KBM-7 (cell line): Measurements from ENCODE around the gene NEDD9.

Source experiments
- DNase-seq: peaks from one replicate; pipeline ENCODE4 v3.0.0-alpha.2; 2015
- in situ Hi-C: fragments of 300-500 bp; cut with MboI; formaldehyde crosslinking; loops from 2 replicates; pipeline ENCODE4 v1.14.3; 2020; ENCODE audit warnings: low sequenced_read_pairs, low pct_unique_long_range_greater_than_20kb, mixed read lengths

The NEDD9 gene

GRCh38 chr6:11221623-11222384 is 10.7 kb downstream of the NEDD9 start:
- in situ Hi-C loops: no loop called here
- DNase-seq: no peak

DNA sequence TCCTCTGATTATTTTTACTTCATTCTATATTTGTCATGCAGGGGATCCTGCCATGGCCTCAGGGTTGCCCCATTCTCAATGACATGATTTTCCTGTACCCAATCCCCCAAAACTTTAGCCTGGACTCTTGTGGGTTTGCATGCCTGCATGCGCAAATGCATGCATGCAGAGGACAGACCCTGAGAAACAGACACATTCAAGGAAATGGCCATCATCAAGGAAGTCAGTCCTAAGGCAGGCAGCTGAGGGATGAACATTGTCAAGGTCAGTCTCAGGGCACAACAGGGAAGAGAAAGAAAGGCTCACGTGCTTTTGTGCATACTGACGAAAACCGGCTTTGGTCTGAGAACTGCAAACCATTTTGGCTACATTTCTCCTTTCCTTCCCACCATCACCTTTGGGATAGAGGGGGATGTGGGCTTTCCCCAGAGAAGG is 13.1 kb downstream of the NEDD9 start:
- no peak for DNase-seq
- in situ Hi-C loops: no loop called here

GRCh38 chr6:11218538-11219399 is 13.7 kb downstream of the NEDD9 start:
- no peak for DNase-seq
- in situ Hi-C loops: no loop called here

- in situ Hi-C loops: no loop called here
Observed at GRCh38 chr6:11218102-11218442, 14.4 kb downstream of the NEDD9 start.

DNA sequence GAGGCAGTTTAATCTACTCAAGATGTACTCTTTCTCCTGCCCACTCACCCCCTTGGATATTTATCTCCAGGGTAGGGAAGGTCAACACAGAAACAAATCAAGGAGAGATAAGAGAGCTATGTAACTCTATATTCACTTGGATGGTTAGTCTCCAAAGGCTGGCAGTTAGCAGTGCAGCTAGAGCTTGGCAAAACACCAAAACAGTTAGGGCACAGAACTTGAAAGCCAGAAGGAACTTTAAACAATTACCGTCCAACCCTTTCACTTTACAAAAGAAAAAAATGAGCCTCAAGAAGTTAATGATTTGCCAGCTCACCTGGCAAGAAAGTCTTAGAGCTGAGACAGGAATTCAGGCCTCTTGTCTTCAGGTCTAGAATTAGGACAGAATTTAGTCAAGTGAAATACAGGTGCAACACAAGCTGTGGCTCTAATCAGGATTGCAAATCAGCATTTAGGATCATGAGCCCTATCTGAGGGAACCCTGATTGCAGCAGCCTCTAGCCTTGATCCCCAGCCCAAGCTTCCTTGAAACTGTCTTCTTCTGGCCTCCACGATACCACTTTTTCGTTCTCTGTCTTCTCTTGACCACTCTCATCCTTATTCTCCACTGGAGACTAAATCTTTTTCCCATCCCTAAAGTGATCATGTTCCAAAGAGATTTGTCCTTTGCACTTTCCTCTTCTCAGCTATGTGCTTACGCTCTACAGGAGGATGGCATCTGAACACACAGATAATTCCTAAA is 14.9 kb downstream of the NEDD9 start:
- in situ Hi-C loops: no loop called here
- no peak for DNase-seq

More at GRCh38 chr6:11218102-11218442, 14.4 kb downstream of the NEDD9 start:
- DNase-seq: no peak

GRCh38 chr6:11215773-11216172 is 16.7 kb downstream of the NEDD9 start:
- in situ Hi-C loops: no loop called here
- no peak for DNase-seq

DNA sequence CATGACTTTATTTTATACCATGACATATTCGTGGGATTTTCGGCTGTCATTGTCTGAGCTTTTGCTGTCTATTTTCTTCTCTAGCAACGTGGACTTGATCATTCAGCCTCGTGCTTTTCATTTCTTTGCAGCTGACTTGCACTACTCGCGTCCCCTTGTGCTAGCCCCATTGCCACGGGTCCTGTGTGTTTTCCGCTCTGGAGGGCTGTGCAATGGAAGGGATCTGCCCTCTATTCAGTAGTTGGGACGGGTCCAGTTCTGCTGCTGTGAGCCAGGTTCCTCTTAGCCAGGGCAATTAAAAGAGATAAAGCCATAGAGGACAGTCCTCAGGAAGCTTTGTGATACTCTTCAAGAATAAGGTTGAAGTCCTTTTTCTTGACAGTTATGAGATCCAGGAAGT is 17.6 kb downstream of the NEDD9 start:
- in situ Hi-C loops: no loop called here
- DNase-seq: no peak

GRCh38 chr6:11214084-11214833 is 18.2 kb downstream of the NEDD9 start:
- in situ Hi-C loops: no loop called here
- no peak for DNase-seq

DNA sequence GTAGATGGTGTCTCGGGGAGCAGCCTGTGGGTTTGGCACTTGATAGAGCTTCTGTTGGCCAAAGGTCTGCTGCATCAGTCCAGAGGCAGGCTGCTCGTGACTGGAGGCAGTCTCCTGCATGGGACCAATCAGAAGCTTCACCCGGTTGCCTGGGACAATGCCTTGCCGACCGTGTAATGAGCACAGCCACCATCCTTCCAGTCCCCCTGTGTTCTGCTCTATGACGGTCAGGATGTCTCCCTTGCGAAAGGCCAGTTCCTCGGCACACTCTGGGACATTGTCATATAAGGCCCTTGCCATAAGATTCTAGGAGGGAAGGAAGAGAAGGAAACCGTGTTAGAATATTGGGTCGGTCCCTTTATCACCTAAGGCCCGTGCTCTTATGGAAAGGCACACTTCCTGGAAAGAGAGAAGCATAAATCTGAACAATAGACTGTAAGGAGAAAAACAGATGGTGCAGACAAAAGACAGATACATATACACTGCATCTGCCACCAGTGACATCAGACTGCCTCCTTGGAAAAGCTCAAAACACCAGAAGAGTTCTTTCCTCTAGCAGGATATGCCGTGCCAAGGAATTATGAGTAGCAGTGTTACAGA is 18.9 kb downstream of the NEDD9 start:
- in situ Hi-C loops: no loop called here
- no peak for DNase-seq

DNA sequence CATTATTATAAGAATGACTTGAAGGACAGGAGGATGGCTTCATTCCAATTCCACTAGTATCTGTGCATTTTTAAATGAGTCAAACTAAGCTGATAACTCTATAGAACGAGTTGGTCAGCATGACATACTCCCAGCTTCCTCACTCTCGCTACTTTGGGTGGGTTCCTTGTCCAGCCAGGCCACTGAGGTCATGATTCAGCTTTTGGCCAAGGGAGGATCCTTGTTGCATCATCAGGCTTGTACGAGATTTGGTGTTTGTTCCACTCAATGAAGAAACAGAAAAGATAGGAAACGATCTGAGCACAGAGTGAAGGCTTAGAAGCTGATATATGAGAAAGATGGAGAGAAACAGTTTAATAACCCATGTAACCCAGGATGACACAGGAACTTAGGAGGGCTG is 19.8 kb downstream of the NEDD9 start:
- DNase-seq: no peak

GRCh38 chr6:11211254-11211653 is 21.2 kb downstream of the NEDD9 start:
- in situ Hi-C loops: no loop called here
- no peak for DNase-seq

More for the DNA sequence above, 19.8 kb downstream of the NEDD9 start:
- in situ Hi-C loops: no loop called here

GRCh38 chr6:11210386-11211138 is 21.9 kb downstream of the NEDD9 start:
- no peak for DNase-seq
- in situ Hi-C loops: no loop called here

DNA sequence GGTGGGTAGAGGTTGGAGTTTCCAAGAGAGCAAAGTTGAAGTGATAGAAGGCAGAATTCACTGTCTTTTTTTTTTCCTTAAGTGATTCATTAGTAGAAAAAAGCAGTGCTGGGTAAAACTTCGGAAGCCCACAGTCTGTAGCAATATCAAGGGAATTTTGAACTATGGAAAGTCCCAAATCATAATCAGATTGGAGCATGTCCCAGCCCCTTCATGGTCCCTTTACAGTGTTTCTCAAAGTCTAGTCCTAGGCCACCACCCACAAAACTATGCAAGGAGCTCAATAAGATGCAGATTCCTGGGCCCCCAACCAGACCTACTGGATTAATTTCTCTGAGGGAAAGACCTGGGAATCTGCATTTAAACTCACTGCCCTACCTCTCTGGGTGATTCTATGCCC is 22.6 kb downstream of the NEDD9 start:
- in situ Hi-C loops: no loop called here
- no peak for DNase-seq

- DNase-seq: no peak
- in situ Hi-C loops: no loop called here
Observed at GRCh38 chr6:11209369-11209768, 23.1 kb downstream of the NEDD9 start.

- in situ Hi-C loops: no loop called here
- no peak for DNase-seq
Observed at GRCh38 chr6:11208854-11209253, 23.6 kb downstream of the NEDD9 start.

- no peak for DNase-seq
- in situ Hi-C loops: no loop called here
Observed at GRCh38 chr6:11208267-11208666, 24.2 kb downstream of the NEDD9 start.

DNA sequence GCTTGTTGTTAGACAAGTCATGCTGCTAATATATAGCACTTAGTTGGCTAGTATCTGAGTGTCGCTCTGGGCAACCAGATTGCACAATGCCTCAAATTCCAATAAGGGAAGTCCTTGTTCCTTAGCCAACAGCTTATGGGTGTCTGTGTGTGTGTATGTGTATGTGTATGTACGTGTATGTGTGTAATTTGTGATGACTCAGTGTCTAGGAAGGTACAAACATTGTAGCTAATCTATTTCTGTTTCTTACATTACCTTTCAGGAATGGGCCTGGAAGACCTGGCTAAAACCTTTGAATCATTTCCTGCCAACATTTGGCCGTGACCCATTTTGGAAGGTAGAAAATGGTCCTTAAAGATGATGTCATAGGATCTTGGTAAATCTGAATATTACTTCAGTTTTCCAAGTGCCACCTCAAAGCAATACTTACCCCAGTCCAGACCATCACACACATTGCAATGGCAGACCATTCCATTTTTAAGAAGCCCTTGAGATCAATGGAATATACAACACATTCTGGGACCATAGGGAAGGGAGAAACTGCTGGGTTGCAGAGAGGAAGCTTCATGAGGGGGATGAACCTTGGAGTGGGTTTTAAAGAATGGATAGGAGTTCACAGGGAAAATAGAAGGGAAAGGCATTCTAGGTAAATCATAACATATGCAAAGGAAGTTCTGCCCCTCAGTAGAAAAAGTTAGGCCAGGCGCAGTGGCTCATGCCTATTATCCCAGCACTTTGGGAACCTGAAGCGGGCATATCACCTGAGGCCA is 25.1 kb downstream of the NEDD9 start:
- in situ Hi-C loops: no loop called here
- peak; percentile 77 for DNase-seq
